ENCODE data around the gene PARP16.

- TF ChIP-seq CTCF (IDR thresholded peaks at IDR 0.05) (no peak), POLR2A (IDR thresholded peaks at IDR 0.05) (no peak)
These were observed 68.9 kb downstream of the PARP16 start for GRCh38 chr15:65217526-65218482.
